Mesothelial cell of epicardium (in vitro differentiated cells): ENCODE data around the gene DLG3. TPM values are rescaled to one million over a fixed set of nuclear protein-coding genes. Genes with fewer than 3 reads are reported as not detected.
A peak's percentile ranks its signal among the peaks of the same experiment; 100 is the strongest.
"Not testable (repeated sequence)": the region's sequence is repeated elsewhere in the genome, so short reads cannot be mapped to it uniquely, and the experiment has no call there.

Source experiments
- DNase-seq, 2 experiments: peaks; one replicate each; pipeline ENCODE4 v3.0.0; 2021; ENCODE audit warnings: low spot score in 2 of 2; ENCODE audit not compliant: unreplicated experiment in 2 of 2
- H3K27ac Mint-ChIP-seq: 2 replicates; pipeline ENCODE4 v1.8.0; 2021; ENCODE audit warnings: mixed read lengths
- H3K27me3 Mint-ChIP-seq: 2 replicates; pipeline ENCODE4 v1.8.0; 2021; ENCODE audit warnings: low read depth, mixed read lengths
- H3K36me3 Mint-ChIP-seq: 2 replicates; pipeline ENCODE4 v1.8.0; 2021; ENCODE audit warnings: mixed read lengths
- H3K4me1 Mint-ChIP-seq: 2 replicates; pipeline ENCODE4 v1.8.0; 2021; ENCODE audit warnings: mixed read lengths
- H3K4me3 Mint-ChIP-seq: 2 replicates; pipeline ENCODE4 v1.8.0; 2021; ENCODE audit warnings: mild to moderate bottlenecking, moderate library complexity, mixed read lengths
- H3K9me3 Mint-ChIP-seq: 2 replicates; pipeline ENCODE4 v1.8.0; 2021; ENCODE audit warnings: mixed read lengths
- CTCF ChIP-seq: fragments of 200-600 bp; sonication (generic); IDR thresholded peaks from one replicate; pipeline ENCODE4 v1.5.0; 2021; ENCODE audit warnings: antibody characterized with exemption; ENCODE audit not compliant: unreplicated experiment
- total RNA-seq: library from RNA; stranded (reverse); gene quantifications from 3 replicates; pipeline ENCODE4 v1.2.1, GENCODE V29; 2021

DLG3 gene
- total RNA-seq = 39.1 to 44.0 TPM (median 39.6 TPM) in 3 replicates

GRCh38 chrX:70444326-70444945 is at the start of gene DLG3:
Gene DLG3 (plus strand): TSS chrX:70444835. CDS start chrX:70445202, 367 bp downstream.
- no peak within 1 kb of the TSS for H3K27ac Mint-ChIP-seq
- H3K9me3 Mint-ChIP-seq = peaks cover 9% of the 10 kb centered on the region
- peak in 1 of 2 experiments; percentile 52 for DNase-seq
- TF ChIP-seq CTCF = no peak
- peaks cover 77% of the 10 kb centered on the region for H3K27me3 Mint-ChIP-seq
- H3K36me3 Mint-ChIP-seq = no peaks in the 10 kb centered on the region
- no peaks in the 10 kb centered on the region for H3K4me1 Mint-ChIP-seq
- H3K4me3 Mint-ChIP-seq = no peak within 1 kb of the TSS

GRCh38 chrX:70398899-70399298 is 45.7 kb upstream of the DLG3 start:
- H3K4me1 Mint-ChIP-seq = no peaks in the 10 kb centered on the region
- H3K4me3 Mint-ChIP-seq = no peak overlapping the region
- H3K36me3 Mint-ChIP-seq = peaks cover 21% of the 10 kb centered on the region
- no peaks in the 10 kb centered on the region for H3K27me3 Mint-ChIP-seq
- DNase-seq = no peak
- peaks cover 24% of the 10 kb centered on the region for H3K9me3 Mint-ChIP-seq
- no peak for TF ChIP-seq CTCF
- H3K27ac Mint-ChIP-seq = peak overlapping the region; percentile 39

- not testable (repeated sequence) for H3K4me3 Mint-ChIP-seq, DNase-seq, H3K27ac Mint-ChIP-seq, H3K4me1 Mint-ChIP-seq, H3K27me3 Mint-ChIP-seq
- peaks cover 19% of the 10 kb centered on the region for H3K9me3 Mint-ChIP-seq
- H3K36me3 Mint-ChIP-seq = peaks cover 15% of the 10 kb centered on the region
Measured at GRCh38 chrX:70400181-70400580, 44.5 kb upstream of the DLG3 start.

GRCh38 chrX:70402721-70403120 is 41.9 kb upstream of the DLG3 start:
- H3K27me3 Mint-ChIP-seq = no peaks in the 10 kb centered on the region
- no peak overlapping the region for H3K4me3 Mint-ChIP-seq
- peaks cover 5% of the 10 kb centered on the region for H3K36me3 Mint-ChIP-seq
- H3K27ac Mint-ChIP-seq = no peak overlapping the region
- H3K4me1 Mint-ChIP-seq = no peaks in the 10 kb centered on the region
- no peak for DNase-seq
- TF ChIP-seq CTCF = no peak
- H3K9me3 Mint-ChIP-seq = peaks cover 10% of the 10 kb centered on the region

GRCh38 chrX:70405003-70405402 is 39.6 kb upstream of the DLG3 start:
- H3K9me3 Mint-ChIP-seq = peaks cover 17% of the 10 kb centered on the region
- no peak for DNase-seq
- no peaks in the 10 kb centered on the region for H3K4me1 Mint-ChIP-seq
- no peak overlapping the region for H3K4me3 Mint-ChIP-seq
- TF ChIP-seq CTCF = no peak
- no peaks in the 10 kb centered on the region for H3K27me3 Mint-ChIP-seq
- no peak overlapping the region for H3K27ac Mint-ChIP-seq
- peaks cover 9% of the 10 kb centered on the region for H3K36me3 Mint-ChIP-seq

- no peak overlapping the region for H3K27ac Mint-ChIP-seq
- H3K4me3 Mint-ChIP-seq = no peak overlapping the region
- no peak for TF ChIP-seq CTCF
- H3K27me3 Mint-ChIP-seq = no peaks in the 10 kb centered on the region
- no peaks in the 10 kb centered on the region for H3K4me1 Mint-ChIP-seq
- peaks cover 11% of the 10 kb centered on the region for H3K9me3 Mint-ChIP-seq
- no peak for DNase-seq
- H3K36me3 Mint-ChIP-seq = peaks cover 7% of the 10 kb centered on the region
Measured at GRCh38 chrX:70410921-70411320, 33.7 kb upstream of the DLG3 start.
